Measurements from ENCODE around the gene GNAQ.
"Not testable (repeated sequence)": the region's sequence is repeated elsewhere in the genome, so short reads cannot be mapped to it uniquely, and the experiment has no call there.

Gene GNAQ

GRCh38 chr9:77877976-77878375 lies 153.6 kb downstream of the GNAQ start:
- no peak for DNase-seq (ENCODE audit: low spot score)

GRCh38 chr9:77876590-77876989 lies 155.0 kb downstream of the GNAQ start:
- no peak for DNase-seq (ENCODE audit: low spot score)

GRCh38 chr9:77876091-77876490 lies 155.5 kb downstream of the GNAQ start:
- DNase-seq (ENCODE audit: low spot score), result no peak

- no peak for DNase-seq (ENCODE audit: low spot score)
Observed at GRCh38 chr9:77872863-77873262, 158.7 kb downstream of the GNAQ start.

GRCh38 chr9:77872177-77872576 lies 159.4 kb downstream of the GNAQ start:
- no peak for DNase-seq (ENCODE audit: low spot score)

- DNase-seq (ENCODE audit: low spot score), result no peak
Observed at GRCh38 chr9:77871483-77871882, 160.1 kb downstream of the GNAQ start.

- DNase-seq (ENCODE audit: low spot score), result no peak
Observed at GRCh38 chr9:77866878-77867277, 164.7 kb downstream of the GNAQ start.

GRCh38 chr9:77865385-77866047 lies 166.1 kb downstream of the GNAQ start:
- no peak for DNase-seq (ENCODE audit: low spot score)

- DNase-seq (ENCODE audit: low spot score), result no peak
Observed at GRCh38 chr9:77864211-77864889, 167.3 kb downstream of the GNAQ start.

- DNase-seq (ENCODE audit: low spot score), result not testable (repeated sequence)
Observed at GRCh38 chr9:77863638-77864037, 168.0 kb downstream of the GNAQ start.

GRCh38 chr9:77860953-77861352 lies 170.7 kb downstream of the GNAQ start:
- not testable (repeated sequence) for DNase-seq (ENCODE audit: low spot score)

GRCh38 chr9:77857513-77858259 lies 173.9 kb downstream of the GNAQ start:
- DNase-seq (ENCODE audit: low spot score), result no peak

GRCh38 chr9:77856615-77857014 lies 175.0 kb downstream of the GNAQ start:
- DNase-seq (ENCODE audit: low spot score), result no peak

- DNase-seq (ENCODE audit: low spot score), result no peak
Observed at GRCh38 chr9:77854916-77855311, 176.7 kb downstream of the GNAQ start.

GRCh38 chr9:77854258-77854915 lies 177.2 kb downstream of the GNAQ start:
- DNase-seq (ENCODE audit: low spot score), result no peak

GRCh38 chr9:77853716-77854115 lies 177.9 kb downstream of the GNAQ start:
- no peak for DNase-seq (ENCODE audit: low spot score)

GRCh38 chr9:77851882-77852595 lies 179.6 kb downstream of the GNAQ start:
- DNase-seq (ENCODE audit: low spot score), result no peak

GRCh38 chr9:77848897-77849296 lies 182.7 kb downstream of the GNAQ start:
- no peak for DNase-seq (ENCODE audit: low spot score)

- DNase-seq (ENCODE audit: low spot score), result no peak
Observed at GRCh38 chr9:77848404-77848803, 183.2 kb downstream of the GNAQ start.

GRCh38 chr9:77847626-77848025 lies 184.0 kb downstream of the GNAQ start:
- DNase-seq (ENCODE audit: low spot score), result no peak

- DNase-seq (ENCODE audit: low spot score), result no peak
Observed at GRCh38 chr9:77847059-77847499, 184.5 kb downstream of the GNAQ start.

GRCh38 chr9:77844415-77844814 lies 187.2 kb downstream of the GNAQ start:
- no peak for DNase-seq (ENCODE audit: low spot score)

Measured in activated CD4-positive, alpha-beta T cell treated with anti-CD3 and anti-CD28 coated beads, Interleukin-2, Interleukin-4, amounts not matched to agents 100 ng/mL and 50 ng/mL, durations not matched to agents 16 hours and 8 hours (primary cell).